ENCODE data around the gene PTPN4.
"Not testable (repeated sequence)": the region's sequence is repeated elsewhere in the genome, so short reads cannot be mapped to it uniquely, and the experiment has no call there.

PTPN4 gene

GRCh38 chr2:119766944-119767343 lies 7.2 kb downstream of the PTPN4 start:
- DNase-seq (ENCODE audit: low spot score), result no peak

- DNase-seq (ENCODE audit: low spot score), result no peak
These were observed 9.0 kb downstream of the PTPN4 start for GRCh38 chr2:119768742-119769141.

GRCh38 chr2:119769645-119770044 lies 9.9 kb downstream of the PTPN4 start:
- DNase-seq (ENCODE audit: low spot score), result no peak

DNA sequence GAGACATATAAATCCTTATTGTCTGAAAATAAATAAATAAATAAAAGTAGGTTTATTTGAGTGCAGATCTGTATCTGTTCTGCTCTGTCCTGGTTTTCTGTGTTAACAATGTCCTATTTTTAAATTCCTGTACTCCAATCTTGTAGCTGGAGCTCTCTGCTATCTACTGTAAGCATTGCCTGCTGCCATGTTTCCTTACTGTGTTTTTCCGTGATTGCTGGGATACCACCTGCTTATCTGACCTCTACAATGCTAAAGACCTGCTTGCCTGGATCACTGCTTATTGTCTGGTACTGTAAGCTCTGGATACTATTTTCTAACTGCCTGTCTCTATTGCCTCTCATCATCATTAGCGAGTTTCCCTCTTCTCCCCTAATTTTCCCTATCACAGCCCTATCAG lies 11.6 kb downstream of the PTPN4 start:
- DNase-seq (ENCODE audit: low spot score), result no peak

- no peak for DNase-seq (ENCODE audit: low spot score)
These were observed 12.4 kb downstream of the PTPN4 start for GRCh38 chr2:119772128-119772527.

DNA sequence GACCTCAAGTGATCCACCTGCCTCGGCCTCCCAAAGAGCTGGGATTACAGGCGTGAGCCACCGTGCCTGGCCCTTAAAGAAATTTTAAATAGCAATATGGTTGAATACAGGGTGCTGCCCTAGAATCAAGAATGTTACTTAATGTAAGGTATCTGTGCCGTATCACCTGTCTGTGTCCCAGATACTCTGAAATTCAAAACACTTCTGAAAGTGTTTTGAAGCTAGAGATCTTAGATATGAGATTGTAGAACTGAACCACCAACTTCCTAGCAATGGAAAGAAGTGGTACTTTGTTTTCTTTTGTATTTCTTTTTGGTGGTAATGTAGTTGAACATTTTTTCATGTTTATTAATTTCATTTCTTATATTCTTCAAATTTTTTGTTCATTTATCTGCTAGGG lies 13.0 kb downstream of the PTPN4 start:
- no peak for DNase-seq (ENCODE audit: low spot score)

GRCh38 chr2:119774026-119774425 lies 14.3 kb downstream of the PTPN4 start:
- no peak for DNase-seq (ENCODE audit: low spot score)

DNA sequence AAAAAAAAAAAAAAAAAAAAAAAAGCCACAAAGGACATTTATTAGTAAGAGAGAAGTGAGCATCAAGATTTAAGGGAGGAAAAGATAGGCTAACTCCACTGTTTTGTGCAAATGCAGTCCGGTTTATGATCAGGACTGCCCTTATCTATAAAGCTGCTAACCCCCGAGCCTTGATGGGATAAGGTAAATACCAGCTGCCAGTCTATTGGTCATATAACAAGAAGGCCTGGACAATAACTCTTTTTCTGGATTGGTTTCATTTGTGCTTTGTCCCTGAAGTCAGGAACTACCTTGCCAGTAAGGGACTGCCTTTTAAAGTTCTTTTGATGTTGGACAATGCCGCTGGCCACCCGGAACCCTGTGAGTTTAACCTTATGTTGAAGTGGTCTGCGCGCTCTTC lies 15.4 kb downstream of the PTPN4 start:
- no peak for DNase-seq (ENCODE audit: low spot score)

GRCh38 chr2:119782308-119783027 lies 22.7 kb downstream of the PTPN4 start:
- no peak for DNase-seq (ENCODE audit: low spot score)

GRCh38 chr2:119784876-119785275 lies 25.2 kb downstream of the PTPN4 start:
- no peak for DNase-seq (ENCODE audit: low spot score)

DNA sequence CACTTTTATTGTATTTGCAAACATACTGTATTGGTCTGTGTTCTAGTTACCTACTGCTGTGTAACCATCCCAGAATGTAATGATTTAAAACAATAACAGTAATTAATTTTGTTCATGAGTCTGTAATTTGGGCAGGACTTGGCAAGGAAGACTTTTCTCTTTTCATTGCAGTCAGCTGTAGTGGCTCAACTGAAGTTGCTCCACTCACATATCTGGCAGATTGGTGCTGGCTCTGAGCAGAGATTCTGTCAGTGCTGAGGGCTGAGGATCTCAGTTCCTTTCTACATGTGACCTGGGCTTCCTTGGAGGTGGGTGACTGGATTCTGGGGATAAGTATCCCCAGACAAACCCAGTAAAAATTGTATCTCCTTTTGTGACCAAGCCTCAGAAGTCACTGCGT lies 26.6 kb downstream of the PTPN4 start:
- no peak for DNase-seq (ENCODE audit: low spot score)

GRCh38 chr2:119788752-119789151 lies 29.0 kb downstream of the PTPN4 start:
- DNase-seq (ENCODE audit: low spot score), result no peak

GRCh38 chr2:119790466-119790865 lies 30.7 kb downstream of the PTPN4 start:
- no peak for DNase-seq (ENCODE audit: low spot score)

DNA sequence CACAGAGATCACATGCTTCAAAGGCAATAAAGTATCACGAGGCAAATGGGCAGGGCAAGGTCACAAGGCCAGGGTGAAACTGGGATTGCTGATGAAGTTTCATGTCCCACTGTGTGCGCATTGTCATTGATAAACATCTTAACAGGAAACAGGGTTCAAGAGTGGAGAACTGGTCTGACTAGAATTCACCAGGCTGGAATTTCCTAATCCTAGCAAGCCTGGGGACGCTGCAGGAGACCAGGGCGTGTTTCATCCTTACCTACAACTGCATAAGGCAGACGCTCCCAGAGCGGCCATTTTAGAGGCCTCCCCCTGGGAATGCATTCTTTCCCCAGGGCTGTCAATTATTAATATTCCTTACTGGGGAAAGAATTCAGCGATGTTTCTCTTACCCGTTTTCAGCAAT lies 33.2 kb downstream of the PTPN4 start:
- no peak for DNase-seq (ENCODE audit: low spot score)

- DNase-seq (ENCODE audit: low spot score), result no peak
These were observed 34.5 kb downstream of the PTPN4 start for GRCh38 chr2:119794237-119794636.

- DNase-seq (ENCODE audit: low spot score), result no peak
These were observed 35.9 kb downstream of the PTPN4 start for GRCh38 chr2:119795309-119796303.

DNA sequence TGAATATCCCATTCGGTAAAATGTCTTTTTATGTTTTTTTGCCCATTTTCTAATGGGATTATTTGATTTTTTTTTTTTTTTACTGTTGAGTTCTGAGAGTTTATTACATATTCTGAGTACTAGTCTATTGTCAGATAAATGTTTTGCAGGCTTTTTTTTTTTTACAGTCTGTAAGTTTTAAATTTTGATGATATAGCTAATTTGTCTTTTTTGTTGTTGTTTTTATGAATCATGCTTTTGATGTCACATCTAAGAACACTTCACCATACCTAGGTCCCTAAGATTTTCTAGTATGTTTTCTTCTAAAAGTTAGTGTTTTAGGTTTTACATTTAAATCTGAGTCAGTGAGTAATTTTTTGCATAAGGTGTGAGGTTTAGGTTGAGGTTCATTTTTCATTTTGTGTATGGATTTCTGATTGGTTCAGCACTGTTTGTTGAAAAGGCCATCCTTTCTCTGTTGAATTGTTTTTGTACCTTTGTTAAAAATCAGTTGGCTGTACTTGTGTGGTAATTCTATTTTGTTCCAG lies 40.7 kb downstream of the PTPN4 start:
- DNase-seq (ENCODE audit: low spot score), result peak; percentile 3

DNA sequence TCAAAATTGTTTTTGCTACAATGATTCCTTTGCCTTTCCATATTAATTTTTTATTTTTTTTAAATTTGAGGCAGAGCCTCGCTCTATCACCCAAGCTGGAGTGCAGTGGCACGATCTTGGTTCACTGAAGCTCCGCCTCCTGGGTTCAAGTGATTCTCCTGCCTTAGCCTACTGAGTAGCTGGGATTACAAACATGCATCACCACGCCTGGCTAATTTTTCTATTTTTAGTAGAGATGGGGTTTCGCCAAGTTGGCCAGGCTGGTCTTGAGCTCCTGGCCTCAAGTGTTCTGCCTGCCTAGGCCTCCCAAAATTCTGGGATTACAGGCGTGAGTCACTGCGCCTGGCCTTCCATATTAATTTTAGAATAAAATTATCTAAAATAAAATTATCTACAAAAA lies 41.3 kb downstream of the PTPN4 start:
- no peak for DNase-seq (ENCODE audit: low spot score)

DNA sequence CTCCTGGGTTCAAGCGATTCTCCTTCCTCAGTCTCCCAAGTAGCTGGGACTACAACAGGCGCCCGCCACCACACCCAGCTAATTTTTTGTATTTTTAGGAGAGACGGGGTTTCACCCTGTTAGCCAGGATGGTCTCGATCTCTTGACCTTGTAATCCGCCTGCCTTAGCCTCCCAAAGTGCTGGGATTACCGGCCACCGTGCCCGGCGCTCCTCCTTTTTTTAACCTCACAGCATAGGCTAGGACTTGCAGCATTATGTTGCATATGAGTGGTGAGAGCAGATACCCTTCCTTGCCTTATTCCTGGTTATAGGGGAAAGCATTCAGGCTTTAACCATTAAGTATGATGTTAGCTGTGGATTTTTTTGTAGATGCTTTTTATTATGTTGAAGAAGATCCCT lies 42.3 kb downstream of the PTPN4 start:
- DNase-seq (ENCODE audit: low spot score), result not testable (repeated sequence)

DNA sequence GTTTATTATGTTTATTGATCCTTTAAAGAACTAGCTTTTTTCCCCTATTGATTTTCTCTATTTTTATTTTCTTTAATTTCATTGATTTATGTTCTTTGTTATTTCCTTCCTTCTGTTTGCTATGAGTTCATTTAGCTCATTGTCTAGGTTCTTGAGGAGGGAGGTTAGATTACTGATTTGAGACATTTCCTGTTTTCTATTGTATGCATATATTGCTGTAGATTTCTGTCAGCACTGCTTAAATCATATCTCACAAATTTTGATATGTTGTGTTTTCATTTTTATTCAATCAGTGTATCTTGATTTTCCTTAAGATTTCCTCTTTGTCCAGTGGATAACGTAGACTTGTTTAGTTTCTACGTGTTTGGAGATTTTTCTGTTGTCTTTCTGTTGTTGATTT lies 43.4 kb downstream of the PTPN4 start:
- no peak for DNase-seq (ENCODE audit: low spot score)

GRCh38 chr2:119804409-119804808 lies 44.7 kb downstream of the PTPN4 start:
- not testable (repeated sequence) for DNase-seq (ENCODE audit: low spot score)

DNA sequence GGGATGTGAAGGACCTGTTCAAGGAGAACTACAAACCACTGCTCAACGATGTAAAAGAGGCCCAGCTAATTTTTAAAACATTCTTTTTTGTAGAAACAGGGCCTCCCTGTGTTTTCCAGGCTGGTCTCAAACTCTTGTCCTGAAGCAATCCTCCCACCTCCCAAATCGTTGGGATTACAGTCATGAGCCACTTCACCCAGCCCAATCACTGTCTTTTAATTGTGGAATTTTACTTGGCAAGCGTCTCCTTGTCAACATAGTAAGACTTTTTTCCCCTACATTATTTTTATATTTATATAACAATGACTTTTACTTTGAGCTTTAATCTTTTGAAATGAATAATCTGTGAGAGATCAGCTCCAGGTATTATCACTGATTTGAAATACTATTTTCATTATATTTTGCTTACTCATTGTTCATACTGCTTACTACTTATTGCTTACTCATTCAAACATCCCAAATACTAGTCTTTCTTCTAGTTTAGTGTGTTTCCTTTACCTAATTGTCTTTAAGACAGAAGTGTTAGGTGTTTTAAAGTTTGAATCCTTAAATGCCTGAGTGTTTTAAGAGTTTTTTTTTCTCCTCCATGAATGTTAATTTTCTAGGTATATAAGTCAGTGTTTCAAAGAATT lies 48.9 kb downstream of the PTPN4 start:
- DNase-seq (ENCODE audit: low spot score), result no peak
